HepG2 (cell line): ENCODE measurements around the gene QSOX2. TPM values are rescaled to one million over a fixed set of nuclear protein-coding genes. Genes with fewer than 3 reads are reported as not detected.

Experiments used
- ATAC-seq: fragments of 200-7000 bp; cut with Tn5 transposase; 3 replicates; pipeline ENCODE4 v1.9.1; 2020; ENCODE audit warnings: mild to moderate bottlenecking, moderate library complexity
- BruUV-seq: library from RNA; stranded (reverse); fragments of 400-500 nt; replicated peaks from 2 replicates; lab custom pipeline; 2021; lab: Mats Ljungman, UMichigan
- CTCF ChIA-PET: fragments of 300-600 bp; formaldehyde crosslinking; extraction: SDS; loops from one replicate; lab custom pipeline; 2021; ENCODE audit warnings: low total read pairs, inconsistent platforms, low intra/inter-chr PET ratio; lab: Yijun Ruan, JAX
- POLR2A ChIA-PET: fragments of 350-600 bp; sonication (Branson Sonifier 250); formaldehyde crosslinking; loops from one replicate; lab custom pipeline; 2020; ENCODE audit warnings: antibody characterized with exemption, inconsistent platforms; lab: Yijun Ruan, JAX
- DNase-seq: peaks from one replicate; pipeline ENCODE4 v3.0.0-alpha.2; 2015; ENCODE audit warnings: low spot score
- FAIRE-seq: peaks from 3 replicates; lab custom pipeline; 2011; peaks lifted over from hg19 to GRCh38; lab: Jason Lieb, UNC
- H2AFZ ChIP-seq: one replicate; pipeline ENCODE4 v1.6.1; 2011; ENCODE audit warnings: low read length, inconsistent platforms
- H3K27ac ChIP-seq: fragments of 300-600 bp; 3 replicates; pipeline ENCODE4 v1.8.0; 2011; ENCODE audit warnings: mixed run types, mild to moderate bottlenecking, mixed read lengths, low read length, inconsistent platforms; ENCODE audit not compliant: insufficient read depth; ENCODE audit errors: extremely low read length
- H3K27me3 ChIP-seq, 2 experiments: fragments of 200-600 bp in 1 of 2; 2 replicates in 1 of 2; 3 replicates in 1 of 2; pipeline versions ENCODE4 v1.6.0 to v1.8.0; 2011; ENCODE audit warnings: low read length in 2 of 2, mild to moderate bottlenecking in 2 of 2, moderate library complexity in 2 of 2, inconsistent platforms in 1 of 2; ENCODE audit not compliant: insufficient read depth in 2 of 2, control insufficient read depth in 1 of 2
- H3K36me3 ChIP-seq, 2 experiments: fragments of 200-600 bp in 1 of 2; replicated peaks in 1 of 2; 2 replicates in 1 of 2; 3 replicates in 1 of 2; pipeline versions ENCODE4 v1.5.1 to v1.8.0; 2011; ENCODE audit warnings: low read length in 2 of 2, inconsistent platforms in 1 of 2; ENCODE audit not compliant: insufficient read depth in 2 of 2, control insufficient read depth in 1 of 2
- H3K4me1 ChIP-seq: 2 replicates; pipeline ENCODE4 v1.5.1; 2012; ENCODE audit warnings: low read length, inconsistent platforms; ENCODE audit not compliant: insufficient read depth
- H3K4me2 ChIP-seq: 2 replicates; pipeline ENCODE4 v1.6.0; 2011; ENCODE audit warnings: low read depth, low read length, inconsistent platforms
- H3K4me3 ChIP-seq, 3 experiments: fragments of 200-600 bp in 1 of 3; sonication (generic), shearing (Covaris generic) in 1 of 3; replicated peaks in 1 of 3; 2 replicates each; pipeline ENCODE4 v1.5.1; 2011 to 2016; ENCODE audit warnings: low read length in 3 of 3, inconsistent platforms in 2 of 3, low read depth in 2 of 3, mild to moderate bottlenecking in 2 of 3, control low read depth in 1 of 3, mixed read lengths in 1 of 3; ENCODE audit not compliant: insufficient read depth in 1 of 3
- H3K79me2 ChIP-seq: one replicate; pipeline ENCODE4 v1.6.1; 2011; ENCODE audit warnings: low read length, inconsistent platforms; ENCODE audit not compliant: insufficient read depth
- H3K9ac ChIP-seq: 2 replicates; pipeline ENCODE4 v1.6.0; 2011; ENCODE audit warnings: mild to moderate bottlenecking, low read depth, low read length, inconsistent platforms; ENCODE audit not compliant: insufficient read depth
- H3K9me3 ChIP-seq: 2 replicates; pipeline ENCODE4 v1.5.1; 2012; ENCODE audit warnings: mild to moderate bottlenecking, low read length
- H4K20me1 ChIP-seq: 2 replicates; pipeline ENCODE4 v1.6.0; 2011; ENCODE audit warnings: inconsistent platforms, mild to moderate bottlenecking, low read length, moderate library complexity; ENCODE audit not compliant: insufficient read depth
- HDAC2 ChIP-seq: sonication (generic); formaldehyde crosslinking; IDR thresholded peaks from 2 replicates; pipeline ENCODE4 v1.4.0; 2020; ENCODE audit warnings: missing genetic modification reagents
- KAT7 ChIP-seq: IDR thresholded peaks from 2 replicates; pipeline ENCODE4 v1.6.1; 2018; ENCODE audit warnings: borderline replicate concordance, missing compliant biosample characterization
- KDM3A ChIP-seq: IDR thresholded peaks from 2 replicates; pipeline ENCODE4 v1.6.1; 2018; ENCODE audit warnings: low read depth, missing compliant biosample characterization
- KLF16 ChIP-seq, 2 experiments: sonication (generic) in 1 of 2; formaldehyde crosslinking in 1 of 2; IDR thresholded peaks; 2 replicates each; pipeline versions ENCODE4 v1.6.1 to v1.8.0; 2016 to 2023; ENCODE audit warnings: missing genetic modification reagents in 2 of 2, missing compliant biosample characterization in 1 of 2
- NR2F2 ChIP-seq: IDR thresholded peaks from 2 replicates; pipeline ENCODE4 v1.6.1; 2012; ENCODE audit warnings: low read depth, inconsistent platforms, borderline replicate concordance
- PHF21A ChIP-seq: sonication (generic); formaldehyde crosslinking; IDR thresholded peaks from 2 replicates; pipeline ENCODE4 v1.5.0; 2020; ENCODE audit warnings: mild to moderate bottlenecking, missing genetic modification reagents
- SALL1 ChIP-seq: sonication (generic); formaldehyde crosslinking; IDR thresholded peaks from 2 replicates; pipeline ENCODE4 v1.8.0; 2022; ENCODE audit warnings: mild to moderate bottlenecking, missing genetic modification reagents
- SNRNP70 ChIP-seq: fragments of 200-400 bp; formaldehyde crosslinking; IDR thresholded peaks from 2 replicates; pipeline ENCODE4 v1.6.1; 2017; ENCODE audit warnings: mild to moderate bottlenecking, low read depth, low read length, moderate library complexity
- YY1 ChIP-seq: IDR thresholded peaks from 2 replicates; pipeline ENCODE4 v1.6.1; 2011; ENCODE audit warnings: low read length, low read depth, moderate library complexity, mild to moderate bottlenecking; ENCODE audit not compliant: insufficient read depth, insufficient replicate concordance
- WGBS: methylation state at CpG from one replicate; pipeline ENCODE4 v1.1.6; 2017; ENCODE audit warnings: low lambda C conversion rate; 5-methylcytosine and 5-hydroxymethylcytosine counted together
- in situ Hi-C: cut with HindIII; loops from 2 replicates; pipeline ENCODE4 v1.10.0; 2017; ENCODE audit warnings: low pct_unique_long_range_greater_than_20kb; ENCODE audit not compliant: extremely low pct_ligation_motif_present
- intact Hi-C: fragments of 100-400 bp; cut with micrococcal nuclease; formaldehyde crosslinking; loops from one replicate; pipeline ENCODE4 v1.10.0; 2022; ENCODE audit not compliant: unreplicated experiment
- polyA plus RNA-seq, 8 experiments: library from polyadenylated mRNA; depleted of rRNA in 3 of 8; stranded (reverse) in 7 of 8; unstranded in 1 of 8; fragments of >200 nt; fragmentation: Illumina TruSeq in 4 of 8; extraction: Trizol in 4 of 8; gene quantifications; 2 replicates each; pipeline versions ENCODE4 v1.2.1 to v1.2.3, GENCODE V29; 2011 to 2016; ENCODE audit warnings: low read depth in 4 of 8, missing spikeins in 1 of 8, mixed read lengths in 1 of 8; ENCODE audit not compliant: insufficient read depth in 1 of 8
- total RNA-seq, 5 experiments: library from RNA; depleted of rRNA; stranded (reverse); fragments of >200 nt; fragmentation: Illumina TruSeq; extraction: Trizol; gene quantifications; 2 replicates each; pipeline ENCODE4 v1.2.3, GENCODE V29; 2016; ENCODE audit warnings: low read depth in 1 of 5
- TF ChIP-seq, protein P1 (sequence below): sonication (generic); formaldehyde crosslinking; IDR thresholded peaks from 2 replicates; pipeline ENCODE4 v1.4.0; 2020; ENCODE audit warnings: missing genetic modification reagents; ENCODE audit errors: not compliant biosample characterization
- TF ChIP-seq, protein P2 (sequence below): sonication (generic); formaldehyde crosslinking; IDR thresholded peaks from 2 replicates; pipeline ENCODE4 v1.4.0; 2020; ENCODE audit warnings: mild to moderate bottlenecking, missing genetic modification reagents

The QSOX2 gene
- total and polyA plus RNA-seq, 2 of the 13 experiments (the other 11 are each of a cell fraction or from before 2014, with no cell fraction given) = 27.1 to 42.1 TPM

DNA sequence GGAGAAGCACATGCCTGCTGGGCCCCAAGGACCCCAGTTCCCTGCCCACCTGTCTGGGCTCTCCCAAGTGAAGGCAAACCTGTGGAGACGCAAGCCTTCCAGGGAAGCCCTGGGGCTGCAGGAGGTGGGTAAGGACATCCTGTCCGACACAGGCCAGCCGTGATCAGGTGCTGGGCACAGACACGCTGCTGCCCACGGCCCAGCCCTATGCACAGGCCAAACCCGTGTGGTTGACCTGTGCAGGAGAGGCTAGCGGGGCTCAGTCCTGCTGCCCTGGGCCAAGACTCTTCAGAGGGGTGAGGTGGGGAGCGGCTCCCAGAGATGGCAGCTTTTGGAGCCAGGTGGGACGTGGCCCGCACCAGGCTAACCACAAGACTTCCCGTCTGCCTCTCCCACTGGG lies 55.0 kb downstream of the QSOX2 start:
- Histone ChIP-seq H4K20me1 (no peaks in the 10 kb centered on the region), H3K4me1 (no peaks in the 10 kb centered on the region), H3K36me3 (no peaks in the 10 kb centered on the region), H3K4me3 (no peak overlapping the region), H3K79me2 (no peaks in the 10 kb centered on the region), H2AFZ (no peak overlapping the region), H3K9ac (no peak overlapping the region), H3K9me3 (no peaks in the 10 kb centered on the region), H3K27me3 (peaks cover 10 to 69% of the 10 kb centered on the region in 2 experiments; a peak in 4 of 5 replicates), H3K27ac (no peak overlapping the region), H3K4me2 (no peak overlapping the region)
- ATAC-seq (no peak), FAIRE-seq (no peak), DNase-seq (no peak)
- in situ Hi-C loops = no loop called here
- no TSS peak for BruUV-seq
- CTCF ChIA-PET = no interaction called here
- intact Hi-C loops = no loop called here
- POLR2A ChIA-PET = no interaction called here
- TF ChIP-seq SNRNP70 = no peak
- TF ChIP-seq, protein P1, sequence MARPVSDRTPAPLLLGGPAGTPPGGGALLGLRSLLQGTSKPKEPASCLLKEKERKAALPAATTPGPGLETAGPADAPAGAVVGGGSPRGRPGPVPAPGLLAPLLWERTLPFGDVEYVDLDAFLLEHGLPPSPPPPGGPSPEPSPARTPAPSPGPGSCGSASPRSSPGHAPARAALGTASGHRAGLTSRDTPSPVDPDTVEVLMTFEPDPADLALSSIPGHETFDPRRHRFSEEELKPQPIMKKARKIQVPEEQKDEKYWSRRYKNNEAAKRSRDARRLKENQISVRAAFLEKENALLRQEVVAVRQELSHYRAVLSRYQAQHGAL (CRISPR knock-in tag) = no peak
- TF ChIP-seq NR2F2 = no peak
- TF ChIP-seq, protein P2, sequence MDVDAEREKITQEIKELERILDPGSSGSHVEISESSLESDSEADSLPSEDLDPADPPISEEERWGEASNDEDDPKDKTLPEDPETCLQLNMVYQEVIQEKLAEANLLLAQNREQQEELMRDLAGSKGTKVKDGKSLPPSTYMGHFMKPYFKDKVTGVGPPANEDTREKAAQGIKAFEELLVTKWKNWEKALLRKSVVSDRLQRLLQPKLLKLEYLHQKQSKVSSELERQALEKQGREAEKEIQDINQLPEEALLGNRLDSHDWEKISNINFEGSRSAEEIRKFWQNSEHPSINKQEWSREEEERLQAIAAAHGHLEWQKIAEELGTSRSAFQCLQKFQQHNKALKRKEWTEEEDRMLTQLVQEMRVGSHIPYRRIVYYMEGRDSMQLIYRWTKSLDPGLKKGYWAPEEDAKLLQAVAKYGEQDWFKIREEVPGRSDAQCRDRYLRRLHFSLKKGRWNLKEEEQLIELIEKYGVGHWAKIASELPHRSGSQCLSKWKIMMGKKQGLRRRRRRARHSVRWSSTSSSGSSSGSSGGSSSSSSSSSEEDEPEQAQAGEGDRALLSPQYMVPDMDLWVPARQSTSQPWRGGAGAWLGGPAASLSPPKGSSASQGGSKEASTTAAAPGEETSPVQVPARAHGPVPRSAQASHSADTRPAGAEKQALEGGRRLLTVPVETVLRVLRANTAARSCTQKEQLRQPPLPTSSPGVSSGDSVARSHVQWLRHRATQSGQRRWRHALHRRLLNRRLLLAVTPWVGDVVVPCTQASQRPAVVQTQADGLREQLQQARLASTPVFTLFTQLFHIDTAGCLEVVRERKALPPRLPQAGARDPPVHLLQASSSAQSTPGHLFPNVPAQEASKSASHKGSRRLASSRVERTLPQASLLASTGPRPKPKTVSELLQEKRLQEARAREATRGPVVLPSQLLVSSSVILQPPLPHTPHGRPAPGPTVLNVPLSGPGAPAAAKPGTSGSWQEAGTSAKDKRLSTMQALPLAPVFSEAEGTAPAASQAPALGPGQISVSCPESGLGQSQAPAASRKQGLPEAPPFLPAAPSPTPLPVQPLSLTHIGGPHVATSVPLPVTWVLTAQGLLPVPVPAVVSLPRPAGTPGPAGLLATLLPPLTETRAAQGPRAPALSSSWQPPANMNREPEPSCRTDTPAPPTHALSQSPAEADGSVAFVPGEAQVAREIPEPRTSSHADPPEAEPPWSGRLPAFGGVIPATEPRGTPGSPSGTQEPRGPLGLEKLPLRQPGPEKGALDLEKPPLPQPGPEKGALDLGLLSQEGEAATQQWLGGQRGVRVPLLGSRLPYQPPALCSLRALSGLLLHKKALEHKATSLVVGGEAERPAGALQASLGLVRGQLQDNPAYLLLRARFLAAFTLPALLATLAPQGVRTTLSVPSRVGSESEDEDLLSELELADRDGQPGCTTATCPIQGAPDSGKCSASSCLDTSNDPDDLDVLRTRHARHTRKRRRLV = no peak
- TF ChIP-seq HDAC2 (CRISPR knock-in tag) = no peak
- TF ChIP-seq YY1 = no peak
- no peak for TF ChIP-seq SALL1 (CRISPR knock-in tag)
- TF ChIP-seq KLF16 (CRISPR knock-in tag; IDR thresholded peaks at IDR 0.05) = no peak
- TF ChIP-seq PHF21A (CRISPR knock-in tag) = no peak
- TF ChIP-seq KDM3A (CRISPR knock-in tag) = no peak
- no peak for TF ChIP-seq KAT7 (CRISPR knock-in tag)
- 80% methylated on average over 1 of the region's 11 CpGs for WGBS
